Natural killer cell (primary cell): Measurements from ENCODE around the gene CALHM5. TPM values are rescaled to one million over a fixed set of nuclear protein-coding genes. Genes with fewer than 3 reads are reported as not detected.
A peak's percentile ranks its signal among the peaks of the same experiment; 100 is the strongest.

Experiments
- ATAC-seq, 3 donors: fragments of 150-1000 bp in 2 of 3; fragments of 200-7000 bp in 1 of 3; cut with Tn5 transposase; 1 replicate in 1 of 3; 2 replicates in 2 of 3; pipeline ENCODE4 v1.10.0; 2021; ENCODE audit warnings: mild to moderate bottlenecking in 2 of 3, moderate library complexity in 2 of 3
- DNase-seq, 2 donors: peaks; one replicate each; pipeline versions ENCODE4 v3.0.0 to v3.0.0-alpha.2; 2013 to 2021; ENCODE audit warnings: mixed read lengths in 1 of 2
- H3K27ac ChIP-seq: one replicate; pipeline ENCODE4 v1.5.1; 2013; ENCODE audit warnings: mild to moderate bottlenecking, low read length
- H3K27me3 ChIP-seq: one replicate; pipeline ENCODE4 v1.6.1; 2013; ENCODE audit warnings: low read length; ENCODE audit not compliant: control insufficient read depth, insufficient read depth
- H3K36me3 ChIP-seq: one replicate; pipeline ENCODE4 v1.6.1; 2013; ENCODE audit warnings: low read length; ENCODE audit not compliant: control insufficient read depth, insufficient read depth
- H3K4me1 ChIP-seq: one replicate; pipeline ENCODE4 v1.6.1; 2013; ENCODE audit warnings: low read length; ENCODE audit not compliant: control insufficient read depth, insufficient read depth
- H3K4me3 ChIP-seq: one replicate; pipeline ENCODE4 v1.5.1; 2013; ENCODE audit warnings: low read length
- H3K9me3 ChIP-seq: one replicate; pipeline ENCODE4 v1.6.1; 2013; ENCODE audit warnings: low read length; ENCODE audit not compliant: control insufficient read depth, insufficient read depth
- H3K27ac Mint-ChIP-seq, 2 donors: one replicate each; pipeline ENCODE4 v1.8.0; 2022; ENCODE audit warnings: mild to moderate bottlenecking in 2 of 2, mixed read lengths in 2 of 2, moderate library complexity in 1 of 2
- H3K27me3 Mint-ChIP-seq, 2 donors: one replicate each; pipeline ENCODE4 v1.8.0; 2022; ENCODE audit warnings: low read depth in 2 of 2, mixed read lengths in 2 of 2
- H3K36me3 Mint-ChIP-seq: one replicate; pipeline ENCODE4 v1.8.0; 2022; ENCODE audit warnings: mixed read lengths
- H3K4me1 Mint-ChIP-seq, 2 donors: one replicate each; pipeline ENCODE4 v1.8.0; 2022; ENCODE audit warnings: mixed read lengths in 2 of 2
- H3K4me3 Mint-ChIP-seq: one replicate; pipeline ENCODE4 v1.8.0; 2022; ENCODE audit warnings: mild to moderate bottlenecking, moderate library complexity, mixed read lengths
- H3K9me3 Mint-ChIP-seq, 2 donors: one replicate each; pipeline ENCODE4 v1.8.0; 2022; ENCODE audit warnings: mixed read lengths in 2 of 2
- CTCF ChIP-seq: fragments of 200-600 bp; IDR thresholded peaks from one replicate; pipeline ENCODE4 v1.8.0; 2022; ENCODE audit warnings: antibody characterized with exemption
- WGBS: methylation state at CpG from one replicate; pipeline ENCODE4 v1.1.7; 2013; ENCODE audit warnings: missing lambda C conversion rate; ENCODE audit not compliant: insufficient coverage; 5-methylcytosine and 5-hydroxymethylcytosine counted together
- intact Hi-C: fragments of 100-400 bp; cut with micrococcal nuclease; formaldehyde crosslinking; loops from one replicate; pipeline ENCODE4 v1.14.2; 2022
- total RNA-seq, 4 donors: library from RNA; stranded (reverse); fragments of 120-200 nt in 1 of 4; gene quantifications; one replicate each; pipeline versions ENCODE4 v1.2.3 to v1.2.4, GENCODE V29; 2013 to 2022

CALHM5 gene
- total RNA-seq, 3 donors from 2014 or later (not counting 1 experiment from before 2014, with no cell fraction given): 0.05 TPM; not detected in 1

- Histone ChIP-seq H3K27me3 (peaks cover 10% of the 10 kb centered on the region), H3K27ac (no peak overlapping the region), H3K4me1 (peaks cover 8% of the 10 kb centered on the region), H3K36me3 (no peaks in the 10 kb centered on the region), H3K9me3 (no peaks in the 10 kb centered on the region), H3K4me3 (no peak overlapping the region)
- intact Hi-C loops: loop anchor here (2.0 to 5.0 kb wide), 2 partner anchors 275 to 344 kb away; no protein-coding TSS in a partner anchor
- 71% methylated on average over 8 of the region's 9 CpGs for WGBS
- Mint-ChIP-seq H3K27ac (no peak overlapping the region), H3K27me3 (peaks cover 31 to 35% of the 10 kb centered on the region in 2 donors), H3K4me3 (no peak overlapping the region), H3K36me3 (no peaks in the 10 kb centered on the region), H3K9me3 (no peaks in the 10 kb centered on the region), H3K4me1 (no peaks in the 10 kb centered on the region)
- TF ChIP-seq CTCF: peak; percentile 93
- peak; percentile 54 to 84 for DNase-seq
- peak; percentile 83 to 95 (median 90) for ATAC-seq
Measured at GRCh38 chr6:116561377-116562018, 50.1 kb downstream of the CALHM5 start.

GRCh38 chr6:116562019-116562403 is 50.6 kb downstream of the CALHM5 start:
- no peaks in the 10 kb centered on the region for H3K36me3 ChIP-seq
- no peaks in the 10 kb centered on the region for H3K36me3 Mint-ChIP-seq
- TF ChIP-seq CTCF: no peak
- no peak overlapping the region for H3K27ac Mint-ChIP-seq
- peaks cover 8% of the 10 kb centered on the region for H3K4me1 ChIP-seq
- H3K4me3 Mint-ChIP-seq: no peak overlapping the region
- peaks cover 10% of the 10 kb centered on the region for H3K27me3 ChIP-seq
- ATAC-seq: no peak
- H3K9me3 ChIP-seq: no peaks in the 10 kb centered on the region
- H3K4me1 Mint-ChIP-seq: no peaks in the 10 kb centered on the region
- H3K4me3 ChIP-seq: no peak overlapping the region
- no peak for DNase-seq
- WGBS: 98% methylated on average over 3 of the region's 4 CpGs
- H3K9me3 Mint-ChIP-seq: no peaks in the 10 kb centered on the region
- peaks cover 35 to 40% of the 10 kb centered on the region in 2 donors for H3K27me3 Mint-ChIP-seq
- no peak overlapping the region for H3K27ac ChIP-seq
- intact Hi-C loops: loop anchor here (5.0 kb wide), 1 partner anchor 345 kb away; no protein-coding TSS in a partner anchor

GRCh38 chr6:116562614-116563013 is 51.2 kb downstream of the CALHM5 start:
- no peak for ATAC-seq
- H3K27me3 ChIP-seq: peaks cover 10% of the 10 kb centered on the region
- Mint-ChIP-seq H3K9me3 (no peaks in the 10 kb centered on the region), H3K27me3 (peaks cover 35 to 41% of the 10 kb centered on the region in 2 donors), H3K4me3 (no peak overlapping the region), H3K36me3 (no peaks in the 10 kb centered on the region), H3K4me1 (no peaks in the 10 kb centered on the region), H3K27ac (no peak overlapping the region)
- H3K4me3 ChIP-seq: no peak overlapping the region
- no peak for TF ChIP-seq CTCF
- no peak overlapping the region for H3K27ac ChIP-seq
- H3K36me3 ChIP-seq: no peaks in the 10 kb centered on the region
- no peak for DNase-seq
- no peaks in the 10 kb centered on the region for H3K9me3 ChIP-seq
- 88% methylated on average over 3 of the region's 3 CpGs for WGBS
- H3K4me1 ChIP-seq: peaks cover 8% of the 10 kb centered on the region
- intact Hi-C loops: loop anchor here (5.0 kb wide), 1 partner anchor 345 kb away; no protein-coding TSS in a partner anchor
